ENCODE measurements around the gene ZBTB1.

GRCh38 chr14:64518229-64518628 lies 13.7 kb downstream of the ZBTB1 start:
- no peak for TF ChIP-seq EZH2 (IDR thresholded peaks at IDR 0.05; ENCODE audit: borderline replicate concordance, insufficient read depth, low read depth, low read length, poor library complexity, severe bottlenecking)
- TF ChIP-seq CTCF (IDR thresholded peaks at IDR 0.05), result no peak

All from B cell (primary cell).